ENCODE results near the gene NR1H2. TPM values are rescaled to one million over a fixed set of nuclear protein-coding genes. Genes with fewer than 3 reads are reported as not detected.

Gene NR1H2
- total RNA-seq, 1 experiment from 2014 or later = 40.3 TPM

DNA sequence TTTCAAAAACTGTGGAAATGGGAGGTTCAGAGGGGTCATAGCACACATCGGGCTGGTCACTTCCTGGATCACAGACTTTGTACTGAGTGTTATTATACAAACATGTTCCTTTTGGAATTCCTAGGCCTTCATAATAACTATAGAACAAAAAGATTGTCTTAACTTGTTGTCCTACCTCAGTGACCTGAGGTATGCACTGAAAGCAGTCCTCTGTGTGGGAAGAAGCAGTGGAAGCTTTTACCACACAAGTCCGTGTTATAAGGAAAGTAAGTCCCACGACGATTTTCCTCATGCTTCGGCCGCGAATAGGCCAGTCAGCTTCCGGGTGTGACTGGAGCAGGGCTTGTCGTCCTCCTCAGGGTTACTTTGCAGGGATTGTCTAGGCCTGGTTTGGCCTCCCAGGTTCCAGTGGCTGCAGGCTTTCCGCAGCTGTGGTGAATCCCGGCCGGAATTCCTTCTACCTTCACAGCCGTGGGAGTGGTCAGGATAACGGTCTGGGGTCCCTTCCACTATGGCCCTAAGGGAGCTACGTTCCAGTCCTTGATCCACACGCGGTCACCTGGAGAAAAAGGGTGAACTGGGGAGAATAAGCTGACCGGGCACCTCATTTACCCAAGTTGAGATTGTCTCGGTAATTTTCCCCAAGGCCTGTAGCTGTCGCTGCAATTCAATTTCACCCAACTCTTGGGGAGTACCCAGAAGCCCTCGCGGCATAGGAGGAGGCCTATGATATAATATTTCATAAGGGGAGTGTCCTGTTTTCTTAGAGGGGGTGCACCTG is 26.8 kb upstream of the NR1H2 start:
- H3K27ac ChIP-seq (ENCODE audit: low read depth, low read length) = no peak overlapping the region
- H3K4me3 ChIP-seq (replicated peaks in 1 of 2; ENCODE audit: low read depth in 1 of 2, low read length in 2 of 2) = no peak overlapping the region
- H3K9me3 ChIP-seq (ENCODE audit: control insufficient read depth in 1 of 2, insufficient read depth in 1 of 2, low read depth in 1 of 2, low read length in 2 of 2) = no peaks in the 10 kb centered on the region
- no peak overlapping the region for H2AFZ ChIP-seq (ENCODE audit: low read depth, low read length, poor library complexity, severe bottlenecking)
- H3K9ac ChIP-seq (ENCODE audit: low read length) = no peak overlapping the region
- no peaks in the 10 kb centered on the region for H3K27me3 ChIP-seq (ENCODE audit: insufficient read depth, low read length)
- ChIA-PET POLR2A (no interaction called here), RAD21 (ENCODE audit: low non-redundant PET in 1 of 2, low total read pairs in 2 of 2, uncharacterized antibody in 2 of 2, unreplicated experiment in 2 of 2) (no interaction called here), CTCF (no interaction called here)
- intact Hi-C loops (cut with micrococcal nuclease) = no loop called here
- H3K4me2 ChIP-seq (ENCODE audit: low read length) = no peak overlapping the region
- H3K36me3 ChIP-seq (ENCODE audit: control insufficient read depth in 1 of 2, insufficient read depth in 2 of 2, low read length in 2 of 2) = no peaks in the 10 kb centered on the region
- H4K20me1 ChIP-seq (ENCODE audit: insufficient read depth) = no peaks in the 10 kb centered on the region
- H3K4me1 ChIP-seq (ENCODE audit: control insufficient read depth in 1 of 2, insufficient read depth in 2 of 2, low read length in 2 of 2) = no peaks in the 10 kb centered on the region; a peak in 1 of 4 replicates
- H3K9me2 ChIP-seq (ENCODE audit: insufficient read depth) = no peaks in the 10 kb centered on the region
- H3K79me2 ChIP-seq (ENCODE audit: insufficient read depth, low read length) = no peaks in the 10 kb centered on the region
- 0 out of 2 replicates have a peak, but pooled peaks have one; percentile 34 for ATAC-seq
- TF ChIP-seq, protein P1, sequence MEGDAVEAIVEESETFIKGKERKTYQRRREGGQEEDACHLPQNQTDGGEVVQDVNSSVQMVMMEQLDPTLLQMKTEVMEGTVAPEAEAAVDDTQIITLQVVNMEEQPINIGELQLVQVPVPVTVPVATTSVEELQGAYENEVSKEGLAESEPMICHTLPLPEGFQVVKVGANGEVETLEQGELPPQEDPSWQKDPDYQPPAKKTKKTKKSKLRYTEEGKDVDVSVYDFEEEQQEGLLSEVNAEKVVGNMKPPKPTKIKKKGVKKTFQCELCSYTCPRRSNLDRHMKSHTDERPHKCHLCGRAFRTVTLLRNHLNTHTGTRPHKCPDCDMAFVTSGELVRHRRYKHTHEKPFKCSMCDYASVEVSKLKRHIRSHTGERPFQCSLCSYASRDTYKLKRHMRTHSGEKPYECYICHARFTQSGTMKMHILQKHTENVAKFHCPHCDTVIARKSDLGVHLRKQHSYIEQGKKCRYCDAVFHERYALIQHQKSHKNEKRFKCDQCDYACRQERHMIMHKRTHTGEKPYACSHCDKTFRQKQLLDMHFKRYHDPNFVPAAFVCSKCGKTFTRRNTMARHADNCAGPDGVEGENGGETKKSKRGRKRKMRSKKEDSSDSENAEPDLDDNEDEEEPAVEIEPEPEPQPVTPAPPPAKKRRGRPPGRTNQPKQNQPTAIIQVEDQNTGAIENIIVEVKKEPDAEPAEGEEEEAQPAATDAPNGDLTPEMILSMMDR (IDR thresholded peaks at IDR 0.05 in 2 of 3, conservative IDR thresholded peaks at IDR 0.05 in 1 of 3; ENCODE audit: borderline replicate concordance in 1 of 3, insufficient read depth in 1 of 3, low read depth in 2 of 3, low read length in 2 of 3) = no peak
- TF ChIP-seq POLR2AphosphoS5 (IDR thresholded peaks at IDR 0.05; ENCODE audit: low read depth, low read length) (no peak), EGR1 (IDR thresholded peaks at IDR 0.05; ENCODE audit: low read depth) (no peak), CBX3 (IDR thresholded peaks at IDR 0.05; ENCODE audit: low read depth) (no peak), SRF (IDR thresholded peaks at IDR 0.05; ENCODE audit: low read depth) (no peak), FOSL1 (IDR thresholded peaks at IDR 0.05; ENCODE audit: low read depth) (no peak), EZH2 (IDR thresholded peaks at IDR 0.05) (no peak), RAD21 (IDR thresholded peaks at IDR 0.05; ENCODE audit: low read depth) (no peak), POLR2A (IDR thresholded peaks at IDR 0.05; ENCODE audit: borderline replicate concordance, extremely low read depth, insufficient read depth, insufficient read length) (no peak), CEBPB (IDR thresholded peaks at IDR 0.05; ENCODE audit: low read depth) (no peak), ZFX (IDR thresholded peaks at IDR 0.05) (no peak)
- TF ChIP-seq, protein P2, sequence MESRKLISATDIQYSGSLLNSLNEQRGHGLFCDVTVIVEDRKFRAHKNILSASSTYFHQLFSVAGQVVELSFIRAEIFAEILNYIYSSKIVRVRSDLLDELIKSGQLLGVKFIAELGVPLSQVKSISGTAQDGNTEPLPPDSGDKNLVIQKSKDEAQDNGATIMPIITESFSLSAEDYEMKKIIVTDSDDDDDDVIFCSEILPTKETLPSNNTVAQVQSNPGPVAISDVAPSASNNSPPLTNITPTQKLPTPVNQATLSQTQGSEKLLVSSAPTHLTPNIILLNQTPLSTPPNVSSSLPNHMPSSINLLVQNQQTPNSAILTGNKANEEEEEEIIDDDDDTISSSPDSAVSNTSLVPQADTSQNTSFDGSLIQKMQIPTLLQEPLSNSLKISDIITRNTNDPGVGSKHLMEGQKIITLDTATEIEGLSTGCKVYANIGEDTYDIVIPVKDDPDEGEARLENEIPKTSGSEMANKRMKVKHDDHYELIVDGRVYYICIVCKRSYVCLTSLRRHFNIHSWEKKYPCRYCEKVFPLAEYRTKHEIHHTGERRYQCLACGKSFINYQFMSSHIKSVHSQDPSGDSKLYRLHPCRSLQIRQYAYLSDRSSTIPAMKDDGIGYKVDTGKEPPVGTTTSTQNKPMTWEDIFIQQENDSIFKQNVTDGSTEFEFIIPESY (IDR thresholded peaks at IDR 0.05; ENCODE audit: extremely low read depth, insufficient replicate concordance, low read length) = no peak
- TF ChIP-seq, protein P3, sequence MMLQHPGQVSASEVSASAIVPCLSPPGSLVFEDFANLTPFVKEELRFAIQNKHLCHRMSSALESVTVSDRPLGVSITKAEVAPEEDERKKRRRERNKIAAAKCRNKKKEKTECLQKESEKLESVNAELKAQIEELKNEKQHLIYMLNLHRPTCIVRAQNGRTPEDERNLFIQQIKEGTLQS (IDR thresholded peaks at IDR 0.05) = no peak
- DNase-seq (ENCODE audit: low read depth, low spot score) = no peak
- no TSS peak for BruUV-seq (replicated peaks)
